HL-60/S4 (cell line): ENCODE data around the gene TAS2R60.
"Not testable (repeated sequence)": the region's sequence is repeated elsewhere in the genome, so short reads cannot be mapped to it uniquely, and the experiment has no call there.

Experiments
- in situ Hi-C: fragments of 300-500 bp; cut with MboI; formaldehyde crosslinking; loops from 2 replicates; pipeline ENCODE4 v1.14.3; 2022; ENCODE audit warnings: low sequenced_read_pairs

The TAS2R60 gene, protein sequence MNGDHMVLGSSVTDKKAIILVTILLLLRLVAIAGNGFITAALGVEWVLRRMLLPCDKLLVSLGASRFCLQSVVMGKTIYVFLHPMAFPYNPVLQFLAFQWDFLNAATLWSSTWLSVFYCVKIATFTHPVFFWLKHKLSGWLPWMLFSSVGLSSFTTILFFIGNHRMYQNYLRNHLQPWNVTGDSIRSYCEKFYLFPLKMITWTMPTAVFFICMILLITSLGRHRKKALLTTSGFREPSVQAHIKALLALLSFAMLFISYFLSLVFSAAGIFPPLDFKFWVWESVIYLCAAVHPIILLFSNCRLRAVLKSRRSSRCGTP

DNA sequence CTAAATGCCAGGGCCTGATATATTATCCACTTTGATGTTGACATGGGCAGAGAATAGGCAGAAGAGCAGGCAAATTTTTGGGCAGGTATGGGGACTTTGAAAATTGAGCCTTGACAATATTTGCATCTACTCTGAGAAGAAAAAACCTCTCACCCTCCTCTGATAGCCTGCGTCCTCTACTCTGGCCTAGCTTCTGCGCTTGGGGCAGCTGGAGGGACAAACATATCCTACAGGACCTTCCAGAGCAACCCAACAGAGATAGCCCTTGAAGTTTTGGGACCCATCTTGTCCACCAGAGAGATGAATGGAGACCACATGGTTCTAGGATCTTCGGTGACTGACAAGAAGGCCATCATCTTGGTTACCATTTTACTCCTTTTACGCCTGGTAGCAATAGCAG is at the start of gene TAS2R60:
Gene TAS2R60, plus strand, starts transcription at position 301 of the 400 bp plus-strand sequence. Its CDS starts 0 bp downstream, at position 301.
- in situ Hi-C loops, result no loop called here

DNA sequence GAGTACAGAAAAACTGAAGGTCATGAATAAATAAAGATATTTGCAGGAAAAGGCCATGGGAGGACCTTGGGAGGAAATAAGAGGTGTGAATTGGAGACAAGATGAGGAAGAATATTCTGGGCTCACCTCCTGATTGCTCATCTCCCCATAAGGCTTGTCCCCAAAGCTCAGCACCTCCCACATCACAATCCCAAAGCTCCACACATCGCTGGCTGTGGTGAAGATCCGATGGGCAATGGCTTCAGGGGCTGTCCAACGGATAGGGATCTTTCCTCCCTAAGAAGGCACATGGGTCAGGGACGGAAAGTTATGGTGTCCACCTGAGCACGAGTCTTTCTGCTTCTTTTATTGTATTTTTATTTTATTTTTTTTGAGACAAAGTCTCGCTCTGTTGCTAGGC is 49.2 kb upstream of the TAS2R60 start:
- in situ Hi-C loops, result no loop called here

DNA sequence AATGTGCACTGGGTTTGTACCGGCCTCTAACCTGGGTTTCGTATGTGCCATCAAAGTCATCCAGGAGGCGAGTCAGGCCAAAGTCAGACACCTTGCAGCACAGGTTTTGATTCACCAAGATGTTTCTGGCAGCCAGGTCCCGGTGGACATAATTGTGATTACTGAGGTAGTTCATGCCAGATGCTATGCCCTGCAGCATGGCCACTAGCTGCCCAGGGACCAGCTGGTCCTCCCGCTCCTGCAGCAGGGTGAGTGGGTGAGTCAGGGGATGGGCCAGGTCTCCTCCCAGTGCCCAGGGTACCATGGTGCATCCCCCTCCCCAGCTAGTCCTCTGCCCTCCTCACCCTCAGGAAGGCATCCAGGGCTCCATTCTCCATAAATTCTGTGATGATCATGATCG is 48.5 kb upstream of the TAS2R60 start:
- in situ Hi-C loops, result no loop called here

DNA sequence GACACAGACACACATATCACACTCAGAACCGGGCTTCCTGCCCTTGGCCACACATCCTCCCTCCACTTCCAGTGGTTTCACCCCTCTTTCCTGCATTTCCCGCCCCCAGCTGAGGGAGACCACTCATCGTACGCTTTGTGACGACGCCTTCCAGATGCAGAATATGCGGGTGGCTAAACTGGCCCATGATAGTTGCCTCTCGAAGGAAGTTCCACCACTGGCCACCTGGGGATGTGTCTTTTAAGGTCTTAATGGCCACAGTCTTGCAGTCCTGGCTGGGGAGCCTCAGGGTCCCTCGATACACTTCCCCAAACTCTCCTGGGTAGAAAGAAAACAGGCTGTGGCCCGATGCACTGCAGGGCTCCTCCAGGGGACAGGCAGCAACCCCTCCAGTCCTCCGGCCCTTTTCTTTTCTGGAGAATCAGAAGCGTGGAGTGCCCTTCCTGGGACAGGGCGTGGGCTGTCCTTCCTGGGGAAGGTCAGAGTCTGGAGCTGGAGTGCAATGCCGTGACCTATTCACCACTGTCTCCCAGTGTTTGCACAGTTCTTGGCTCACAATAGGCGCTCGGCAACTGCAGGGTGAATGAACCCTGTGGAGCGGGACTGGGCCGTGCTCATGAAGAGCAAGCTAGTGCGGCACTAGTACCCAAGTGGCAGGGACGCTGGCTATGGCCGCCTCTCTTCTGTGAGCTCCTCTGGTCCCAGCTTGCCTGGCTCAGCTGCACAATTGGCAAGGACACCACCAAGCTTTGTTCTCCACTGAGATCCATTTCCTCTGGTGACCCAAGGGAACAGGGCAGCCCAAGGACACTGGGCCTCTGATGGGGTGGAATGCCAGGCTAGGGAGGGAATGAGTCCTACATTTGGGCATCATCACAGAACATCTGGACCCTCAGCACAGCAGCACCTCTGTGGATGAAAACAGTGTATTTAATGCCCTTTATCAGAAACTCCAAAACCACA is 47.8 kb upstream of the TAS2R60 start:
- in situ Hi-C loops, result no loop called here

DNA sequence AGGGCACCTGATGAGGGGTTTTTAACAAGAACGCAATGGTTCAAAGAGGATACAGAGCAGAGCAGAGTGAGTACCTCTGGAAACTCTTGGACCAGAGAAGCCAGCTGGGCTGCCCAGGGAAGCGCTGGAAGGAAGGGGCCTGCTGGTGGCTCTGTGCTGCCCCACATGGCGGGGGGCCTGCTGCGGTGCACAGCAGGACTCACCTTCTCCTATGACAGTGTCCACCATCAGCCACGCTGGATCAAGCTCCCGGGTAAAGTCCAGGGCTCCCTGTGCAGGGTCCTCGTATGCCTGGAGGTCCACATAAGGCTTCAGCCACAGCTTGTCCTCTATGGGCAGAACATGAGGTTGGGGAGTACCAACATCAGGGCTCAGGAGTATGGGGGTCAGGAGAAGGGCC is 47.1 kb upstream of the TAS2R60 start:
- in situ Hi-C loops, result no loop called here

DNA sequence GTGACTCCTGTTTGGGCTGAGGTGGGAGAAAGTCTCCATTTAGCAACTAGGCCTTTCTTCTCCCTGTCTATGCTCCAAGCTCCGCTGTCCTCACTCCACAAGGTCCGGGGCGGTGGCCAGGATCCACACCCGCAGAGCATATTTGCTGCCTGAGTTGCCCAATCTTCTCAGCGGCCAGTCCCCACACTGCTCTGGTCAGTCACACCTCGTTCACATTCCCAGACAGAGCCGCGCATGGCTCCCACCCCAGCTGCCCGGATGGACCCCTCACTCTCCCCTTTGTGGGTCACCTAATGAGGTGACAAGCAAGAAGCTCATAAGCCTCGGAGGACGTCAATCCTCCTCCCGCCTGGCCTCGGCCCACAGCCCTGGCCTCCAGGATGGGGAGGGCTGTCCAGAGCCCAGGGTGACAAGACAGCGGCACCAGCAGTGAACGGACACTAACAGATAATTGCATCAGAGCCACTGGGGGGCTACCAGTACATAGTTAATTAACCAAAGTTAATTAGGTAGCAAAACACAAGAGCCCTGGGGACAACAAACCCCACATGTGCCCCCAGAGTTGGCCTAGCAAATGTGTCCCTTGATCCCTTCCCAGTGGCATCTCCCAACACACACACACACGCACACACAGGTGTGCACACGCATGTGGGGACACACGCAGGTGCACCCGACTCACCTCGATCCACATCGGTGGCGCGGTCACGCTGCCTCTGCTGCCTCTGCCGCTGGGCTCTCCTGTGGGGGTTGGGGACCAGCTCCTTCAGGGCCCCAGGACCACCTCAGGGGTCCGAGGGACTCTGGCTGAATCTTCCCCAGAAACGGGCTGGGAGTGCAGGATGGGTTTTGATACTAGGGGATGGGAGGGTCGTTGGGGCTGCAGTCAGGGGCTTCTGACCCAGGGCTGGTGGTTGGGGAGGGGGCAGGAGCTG is 46.4 kb upstream of the TAS2R60 start:
- in situ Hi-C loops, result no loop called here

DNA sequence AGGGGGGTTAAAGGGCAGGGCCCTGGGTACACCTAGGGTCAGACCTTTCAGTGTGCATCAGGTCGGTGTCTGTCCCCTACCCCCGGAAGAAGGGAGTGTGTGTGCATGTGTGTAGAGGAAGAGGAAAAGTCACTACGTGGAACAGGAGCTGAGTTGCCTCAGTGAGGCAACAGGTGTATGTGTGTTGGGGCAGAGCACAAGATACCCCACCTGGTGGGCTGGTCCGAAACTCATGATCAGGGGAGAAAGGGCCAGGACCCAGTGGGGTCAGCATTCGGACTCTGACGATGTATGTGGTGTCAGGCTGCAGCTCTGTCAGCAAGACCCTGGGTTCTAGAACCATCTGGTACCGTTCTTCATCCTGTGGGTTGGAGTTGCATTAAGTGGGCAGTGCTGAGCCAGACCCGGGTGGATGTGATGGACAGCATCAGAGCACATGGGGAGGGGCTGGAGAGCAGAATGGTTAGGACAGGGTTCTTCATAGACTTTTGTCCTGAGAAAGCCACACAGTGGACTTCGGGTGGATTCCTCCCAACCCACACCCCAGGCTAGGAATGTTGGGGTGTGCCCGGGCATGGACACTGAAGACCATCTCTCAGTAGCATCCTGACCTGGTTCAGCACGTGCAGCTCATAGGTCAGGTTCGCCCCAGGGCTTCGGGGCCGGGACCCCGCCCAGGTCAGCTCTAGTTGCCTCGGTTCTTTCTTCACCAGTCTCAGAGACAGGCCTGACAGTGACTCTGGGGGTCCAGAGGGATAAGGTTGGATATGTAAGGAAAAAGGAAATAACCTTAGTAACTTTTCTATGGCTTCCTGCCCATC is 45.3 kb upstream of the TAS2R60 start:
- in situ Hi-C loops, result no loop called here

DNA sequence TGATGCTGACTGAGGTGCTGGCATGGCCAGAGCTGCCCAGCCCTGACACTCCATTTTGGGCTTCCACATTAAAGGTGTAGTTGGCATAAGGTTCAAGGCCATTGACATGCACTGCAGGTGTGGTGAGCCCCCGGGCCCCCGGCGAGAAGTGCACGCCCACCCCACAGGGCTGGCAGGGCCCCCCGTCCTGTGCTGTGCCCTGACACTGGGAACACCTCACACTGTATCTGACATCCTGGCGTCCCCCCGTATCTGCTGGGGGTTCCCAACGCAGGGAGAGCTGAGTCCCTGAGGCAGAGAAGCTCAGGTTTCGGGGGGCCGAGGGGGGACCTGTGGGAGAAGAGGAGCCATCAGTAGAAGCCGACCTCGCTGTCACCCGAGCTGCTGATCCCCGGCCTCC is 44.6 kb upstream of the TAS2R60 start:
- in situ Hi-C loops, result no loop called here

DNA sequence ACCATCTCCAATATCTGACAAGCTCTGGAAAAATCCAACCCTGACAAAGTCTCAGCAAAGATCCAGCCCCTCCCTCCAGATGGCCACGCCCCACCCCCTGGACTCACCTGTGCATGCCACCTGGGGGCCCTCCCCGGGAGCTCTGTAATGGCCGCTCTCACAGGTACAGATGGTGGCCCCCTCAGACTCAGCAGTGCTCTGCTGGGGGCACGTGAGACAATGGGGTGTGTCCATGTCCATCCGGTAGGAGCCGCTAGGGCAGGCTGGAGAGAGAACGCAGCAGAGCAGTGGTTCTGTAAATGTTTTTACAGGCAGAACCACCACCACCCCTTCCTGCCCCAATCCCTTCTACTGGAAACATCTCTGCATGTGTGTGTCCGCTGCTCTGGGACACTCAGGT is 44.1 kb upstream of the TAS2R60 start:
- in situ Hi-C loops, result no loop called here

DNA sequence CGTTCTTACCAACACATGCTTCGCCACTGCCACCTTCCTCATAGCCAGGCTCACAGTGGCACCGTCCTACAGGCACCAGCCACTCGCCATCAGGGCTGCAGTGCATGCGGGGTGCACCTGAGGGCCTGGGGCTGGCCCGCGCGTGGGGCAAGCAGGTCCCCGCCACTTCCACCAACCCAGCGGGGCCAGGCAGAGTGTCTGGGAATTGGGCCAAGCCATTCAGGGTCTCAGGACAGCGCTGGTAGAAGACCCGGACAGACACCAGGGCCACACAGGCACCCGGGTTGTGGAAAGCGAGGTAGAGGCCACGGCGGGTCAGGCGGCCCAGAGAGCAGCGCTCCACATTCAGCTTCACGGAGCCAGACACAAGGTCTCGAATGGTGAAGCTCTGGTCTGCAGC is 43.6 kb upstream of the TAS2R60 start:
- in situ Hi-C loops, result no loop called here

DNA sequence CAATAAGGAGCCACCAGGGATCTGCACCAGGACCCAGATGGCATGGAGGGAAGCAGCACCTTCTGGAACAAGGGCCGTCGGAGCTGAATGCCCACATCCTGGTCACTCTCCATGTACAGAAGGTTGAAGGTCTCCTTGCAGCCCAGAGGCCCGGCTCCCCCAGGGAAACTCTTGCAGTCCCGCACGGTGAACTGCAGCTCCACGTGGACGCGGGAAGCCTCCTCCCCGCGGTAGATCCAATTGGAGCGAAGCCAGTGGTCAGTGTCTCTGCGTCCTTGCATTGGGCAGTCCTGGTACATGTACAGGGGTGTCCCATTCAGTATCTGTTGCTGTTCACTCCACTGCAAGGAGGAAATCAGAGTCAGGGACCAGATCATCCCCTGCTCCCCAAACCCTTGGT is 42.0 kb upstream of the TAS2R60 start:
- in situ Hi-C loops, result no loop called here

DNA sequence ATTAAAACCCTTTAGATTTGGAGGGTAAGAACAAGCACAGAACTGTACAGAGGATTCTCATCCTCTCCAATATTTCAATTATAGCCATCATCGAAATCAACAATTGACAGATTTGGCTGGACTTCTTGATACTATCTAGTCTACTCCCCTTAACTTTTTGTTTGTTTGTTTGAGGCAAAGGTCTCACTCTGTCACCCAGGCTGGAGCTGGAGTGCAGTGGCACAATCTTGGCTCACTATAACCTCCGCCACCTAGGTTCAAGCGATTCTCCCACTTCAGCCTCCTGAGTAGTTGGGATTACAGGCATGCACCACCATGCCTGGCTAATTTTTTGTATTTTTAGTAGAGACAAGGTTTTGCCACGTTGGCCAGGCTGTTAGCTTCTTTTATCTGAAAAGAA is 41.0 kb upstream of the TAS2R60 start:
- in situ Hi-C loops, result not testable (repeated sequence)

DNA sequence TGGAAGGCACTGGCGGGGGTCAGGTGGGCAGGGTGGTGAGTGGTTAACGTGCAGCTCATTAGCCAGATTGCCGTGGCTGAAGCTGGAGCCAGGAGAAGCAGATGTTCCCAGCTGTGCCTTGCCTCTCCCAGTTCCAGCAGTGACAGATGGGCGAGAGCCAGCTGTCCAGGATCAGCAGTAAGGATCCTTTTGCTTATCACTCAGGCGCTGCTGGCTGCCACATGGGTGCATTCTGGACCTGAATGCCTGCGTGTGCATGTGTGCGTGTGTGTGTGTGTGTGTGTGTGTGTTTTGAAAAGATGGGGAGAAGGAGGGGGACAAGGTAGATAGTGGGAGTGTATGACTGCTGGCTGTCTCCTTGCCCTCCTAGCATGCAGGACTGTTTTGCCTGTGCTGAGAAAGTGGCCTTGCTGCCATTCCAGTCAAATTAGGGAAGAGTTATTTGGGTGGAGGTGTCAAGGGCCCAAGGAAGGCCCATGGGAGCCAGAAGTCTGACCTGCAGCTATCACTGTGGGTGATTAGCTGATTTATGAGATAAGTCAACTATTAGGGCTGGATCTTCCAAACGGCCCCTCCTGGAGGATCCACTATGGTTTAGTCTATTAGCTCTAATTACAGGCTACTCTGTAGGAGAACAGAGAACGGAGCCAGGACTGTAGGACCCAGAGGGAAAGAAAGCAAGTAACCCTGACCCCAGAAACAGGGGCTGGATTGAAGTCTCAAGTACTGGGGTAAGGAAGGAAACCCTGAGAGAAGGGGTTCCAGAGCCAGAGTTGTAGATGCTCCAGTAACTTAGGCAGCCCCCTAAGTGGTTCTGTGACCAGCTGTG is 37.9 kb upstream of the TAS2R60 start:
- in situ Hi-C loops, result no loop called here

DNA sequence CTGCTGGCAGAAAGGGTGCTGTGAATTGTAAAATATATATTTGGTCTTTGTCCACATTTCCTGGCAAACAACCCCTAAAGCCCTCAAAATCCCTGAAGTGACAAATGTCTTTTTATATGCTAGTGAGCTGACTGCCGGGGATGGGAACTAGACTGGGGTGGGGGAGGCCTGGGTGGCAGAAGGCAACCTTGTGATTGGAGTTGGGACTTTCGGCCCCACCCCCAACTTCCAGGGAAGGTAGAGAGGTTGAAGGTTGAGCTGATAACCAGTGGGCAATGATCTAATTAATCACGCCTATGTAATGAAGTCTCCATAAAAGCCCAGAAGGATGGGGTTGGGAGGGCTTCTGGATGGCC is 37.3 kb upstream of the TAS2R60 start:
- in situ Hi-C loops, result no loop called here

DNA sequence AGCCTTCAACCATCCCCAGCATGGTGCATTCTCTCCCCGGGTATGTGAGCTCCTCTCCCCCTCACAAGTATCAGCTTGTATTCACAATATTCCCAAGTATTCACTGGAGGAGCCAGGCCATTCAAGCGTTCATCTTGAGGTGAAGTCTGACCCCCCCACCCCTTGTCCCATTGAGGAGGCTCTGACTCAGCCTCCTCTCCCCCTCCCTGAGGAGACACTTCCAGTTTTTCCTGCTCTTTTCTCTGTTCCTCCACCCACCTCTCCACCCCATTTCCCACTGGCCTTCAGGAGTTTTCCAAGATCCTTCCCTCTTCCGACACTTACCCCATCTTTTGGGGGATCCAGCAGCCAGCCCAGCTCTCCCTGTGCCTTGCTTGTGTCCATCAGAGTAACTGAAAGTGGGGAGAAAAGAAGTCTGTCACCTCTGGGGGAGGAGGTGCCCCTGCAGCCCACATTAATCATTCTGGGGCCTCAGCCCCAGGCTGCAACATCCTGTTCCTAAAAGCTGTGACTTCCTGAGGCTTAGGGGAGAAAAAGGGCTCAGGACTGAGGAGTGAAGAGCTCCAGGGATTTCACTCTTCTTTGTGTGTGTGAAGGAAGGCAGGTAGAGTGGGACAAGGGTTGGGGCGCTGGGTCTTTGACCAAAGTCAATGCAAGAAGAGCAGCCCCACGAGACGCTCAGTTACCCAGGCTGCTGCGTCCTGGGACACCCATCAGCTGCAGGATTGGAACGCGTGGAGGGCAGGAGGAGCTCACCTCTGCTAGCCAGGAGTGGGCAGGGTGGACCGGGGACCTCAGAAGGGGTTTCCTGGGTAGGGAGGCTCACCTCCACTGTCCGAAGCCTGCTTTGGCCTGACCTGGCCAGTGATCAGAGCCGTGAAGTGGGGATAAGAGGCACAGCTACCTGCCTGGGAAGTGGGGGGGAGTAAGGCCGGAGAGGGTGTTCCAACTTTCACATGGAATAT is 35.7 kb upstream of the TAS2R60 start:
- in situ Hi-C loops, result no loop called here

DNA sequence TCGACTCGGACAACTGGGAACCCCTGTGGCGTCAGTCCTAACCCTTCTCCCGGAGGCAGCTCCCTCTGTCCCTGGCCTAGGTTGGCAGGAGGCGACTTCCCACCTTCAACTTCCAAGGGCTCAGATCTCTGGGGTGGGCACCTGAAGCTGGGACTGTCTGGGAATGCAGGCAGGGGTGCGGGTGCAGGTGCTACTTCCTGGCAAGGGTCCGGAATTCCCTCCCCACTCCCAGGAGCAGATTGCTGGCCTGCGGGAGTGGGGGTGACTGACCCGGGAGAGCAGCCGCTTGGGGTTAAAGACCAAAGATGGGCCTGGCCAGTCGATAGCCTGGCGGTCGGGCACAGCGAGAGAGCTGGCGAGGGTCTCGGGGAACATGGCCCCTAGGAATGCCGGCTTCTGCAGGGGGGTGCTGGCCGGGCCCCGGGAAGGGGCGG is 35.0 kb upstream of the TAS2R60 start:
- in situ Hi-C loops, result no loop called here

DNA sequence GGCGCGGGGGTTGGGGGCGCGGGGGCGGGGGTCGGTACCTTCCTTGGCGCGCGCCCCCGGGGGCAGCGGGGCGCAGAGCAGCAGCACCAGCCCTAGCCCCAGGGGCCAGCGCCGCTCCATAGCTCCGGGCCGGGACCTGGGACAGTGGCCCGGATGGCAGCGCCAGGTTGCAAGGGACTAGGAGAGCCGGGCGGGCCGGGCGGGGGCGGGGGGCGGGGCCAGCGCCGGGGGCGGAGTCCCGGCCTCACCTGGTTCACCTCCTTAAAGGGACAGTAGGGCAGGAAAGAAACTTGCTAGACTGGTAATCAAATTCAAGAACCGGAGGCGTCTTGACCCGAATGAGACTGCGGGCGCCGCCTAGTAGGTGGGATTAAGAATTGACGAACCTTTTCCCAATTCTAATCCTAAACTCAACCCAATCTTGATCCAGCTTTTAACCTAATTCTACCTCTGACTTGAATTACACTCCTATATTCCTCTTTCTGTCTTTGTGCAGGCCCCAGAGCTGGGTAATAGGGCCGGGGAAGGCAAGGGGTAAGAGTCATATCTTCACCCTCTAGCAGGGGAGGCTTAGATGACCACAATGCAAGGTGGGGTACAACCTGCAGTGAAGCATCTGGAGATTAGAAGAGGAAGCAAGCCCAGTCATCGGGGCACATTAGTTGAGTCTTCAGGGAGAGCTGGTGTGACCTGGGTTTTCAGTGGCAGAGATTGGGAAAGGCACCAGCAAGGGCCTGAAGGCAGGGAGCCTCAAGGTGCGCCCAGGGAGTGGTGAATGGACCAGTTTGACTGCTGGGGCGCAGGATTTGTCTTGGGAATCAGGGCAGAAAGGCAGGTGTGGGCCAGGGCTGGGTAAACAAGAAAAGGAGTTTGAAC is 34.3 kb upstream of the TAS2R60 start, which contains the start of gene EPHA1:
Gene EPHA1, minus strand, starts transcription at position 171 of the 876 bp plus-strand sequence. Its CDS starts 51 bp downstream, at position 120.
- in situ Hi-C loops, result no loop called here
